Activated T-cell treated with anti-CD3 and anti-CD28 coated beads for 1 hour (primary cell): ENCODE measurements around the gene GRIA4.

Experiments
- DNase-seq: peaks from one replicate; pipeline ENCODE4 v3.0.0-alpha.2; 2020; ENCODE audit warnings: low read depth

Gene GRIA4

DNA sequence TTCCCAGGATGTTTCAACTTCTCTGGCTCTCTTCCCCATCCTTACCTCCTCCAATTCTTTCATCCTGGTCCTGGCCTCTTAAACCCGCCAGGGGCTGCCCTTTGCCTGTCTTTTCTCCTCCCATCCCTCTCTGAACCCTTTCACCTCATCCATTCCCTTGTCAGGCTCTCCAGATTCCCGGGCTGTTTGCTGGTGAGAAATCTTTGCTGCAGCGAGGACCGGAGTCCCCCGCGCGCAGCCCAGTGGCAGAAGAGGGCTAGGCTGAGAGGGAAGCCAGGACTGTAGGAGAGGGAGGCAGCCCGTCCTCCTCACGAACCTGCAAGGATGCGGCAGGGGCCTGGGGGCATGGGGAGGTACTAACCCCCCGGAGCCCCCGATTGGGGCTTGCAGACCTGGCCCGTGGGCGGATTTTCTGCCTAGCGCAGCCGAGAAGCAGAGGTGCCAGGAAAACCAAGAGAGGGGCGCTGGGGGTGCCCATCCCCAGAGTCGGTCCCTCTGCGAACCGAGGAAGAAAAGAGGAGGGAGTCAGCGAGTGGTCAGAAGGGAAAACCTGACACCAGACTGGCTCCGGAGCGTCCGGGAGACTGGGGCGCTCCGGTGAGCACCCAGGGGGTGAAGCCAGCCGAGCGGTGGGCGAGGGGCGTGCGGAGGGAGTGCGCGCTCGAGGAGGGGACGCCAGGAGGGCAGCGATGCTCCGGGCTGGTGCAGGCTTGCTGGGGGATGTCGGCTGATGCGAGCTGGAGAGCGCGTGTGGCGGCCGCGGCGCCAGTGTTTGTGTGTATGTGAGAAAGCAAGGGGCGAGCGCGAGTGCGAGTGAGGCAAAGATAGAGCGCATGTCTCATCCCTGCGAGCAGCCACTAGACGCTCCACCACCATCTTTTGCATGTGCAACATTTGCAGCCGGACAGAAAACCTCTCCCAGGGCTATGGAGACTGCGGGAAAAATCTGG, at the start of gene GRIA4:
TSS of gene GRIA4 (plus strand) at position 242 of the 950 bp plus-strand sequence. CDS start 925 bp downstream, outside the sequence.
- DNase-seq, result no peak

DNA sequence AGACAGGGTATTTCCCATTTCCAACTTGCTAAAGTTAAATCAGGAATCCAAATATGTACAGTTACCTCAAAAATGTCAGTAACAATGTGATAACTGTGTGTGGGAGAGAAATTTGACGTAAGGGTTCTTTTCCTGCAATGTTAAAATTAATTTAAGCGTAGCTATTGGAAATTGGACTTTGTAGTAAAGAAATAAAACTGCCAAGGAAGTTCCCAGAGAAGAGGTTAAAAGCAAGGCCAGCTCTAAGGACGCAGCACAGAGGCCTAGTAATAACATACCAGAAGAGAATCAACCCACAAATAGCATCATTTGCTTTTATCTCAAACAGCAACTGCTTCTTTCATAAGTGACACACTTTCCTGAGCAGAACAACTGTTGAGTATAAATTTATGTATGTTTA, 36.8 kb upstream of the GRIA4 start:
- DNase-seq, result no peak

DNA sequence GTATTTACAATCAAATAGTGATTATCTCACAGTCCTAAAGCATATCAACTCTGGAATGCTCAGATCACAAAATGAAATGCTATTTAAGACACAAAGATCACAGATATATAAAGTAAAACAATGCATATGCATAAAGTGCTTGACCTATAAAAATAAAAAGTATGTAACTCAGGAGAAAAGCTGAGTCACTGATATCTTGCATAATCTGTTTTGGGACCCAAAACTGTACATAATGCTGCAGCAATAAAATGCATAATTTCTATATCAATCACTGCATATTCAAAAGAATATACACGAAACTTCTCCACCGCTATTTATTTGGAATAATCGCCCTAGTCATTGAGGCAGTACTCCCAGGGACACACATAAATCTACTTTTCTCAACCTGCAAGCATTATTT, 34.9 kb upstream of the GRIA4 start:
- DNase-seq, result no peak

DNA sequence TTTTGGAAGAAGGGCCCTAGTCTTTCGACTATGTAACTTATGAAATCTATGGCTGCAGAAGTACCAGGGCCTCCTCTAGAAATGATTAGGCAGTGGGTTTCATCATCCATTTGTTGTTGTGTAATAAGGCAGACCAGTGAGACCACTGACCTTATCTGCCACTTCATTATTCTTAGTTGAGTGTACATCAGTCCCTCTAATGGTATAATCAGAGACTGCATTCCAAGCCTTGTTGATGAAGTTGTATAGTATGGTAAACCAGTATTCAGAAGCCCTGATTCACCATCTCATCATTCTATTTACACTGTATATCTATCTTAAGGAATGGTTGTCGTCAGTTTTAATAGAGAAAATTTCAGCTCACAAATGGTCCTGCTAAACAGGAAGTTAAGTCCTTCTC, 32.2 kb upstream of the GRIA4 start:
- DNase-seq, result no peak

DNA sequence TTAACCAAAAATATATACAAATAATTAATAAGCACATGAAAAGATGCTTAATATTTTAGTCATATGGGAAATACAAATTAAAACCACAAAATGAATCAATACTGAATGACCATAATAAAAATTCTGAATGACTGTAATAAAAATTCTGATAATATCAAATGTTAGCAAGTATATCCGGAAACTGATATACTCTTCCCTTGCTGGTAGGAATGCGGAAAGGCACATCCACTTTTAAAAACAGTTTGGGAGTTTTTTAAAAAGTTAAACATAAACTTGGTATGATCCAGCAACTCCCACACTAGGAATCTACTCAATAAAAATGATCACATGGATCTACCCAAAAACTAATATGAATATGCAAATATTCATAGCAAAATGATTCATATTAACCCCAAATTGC, 30.8 kb upstream of the GRIA4 start:
- no peak for DNase-seq

DNA sequence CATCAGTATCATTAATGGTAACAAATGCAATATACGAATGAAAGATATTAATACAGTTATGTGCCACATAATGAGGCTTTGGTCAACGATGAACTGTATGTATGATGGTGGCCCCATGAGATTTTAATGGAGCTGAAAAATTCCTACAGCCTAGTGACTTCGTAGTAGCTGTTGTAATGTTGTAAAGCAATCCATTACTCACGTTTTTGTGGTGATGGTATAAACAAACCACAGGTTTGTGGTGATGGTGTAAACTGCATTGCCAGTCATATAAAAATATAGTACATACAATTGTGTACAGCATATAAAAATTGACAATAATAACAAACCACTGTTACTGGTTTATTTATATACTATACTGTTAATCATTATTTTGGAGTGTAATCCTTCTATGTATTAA, 27.4 kb upstream of the GRIA4 start:
- no peak for DNase-seq

DNA sequence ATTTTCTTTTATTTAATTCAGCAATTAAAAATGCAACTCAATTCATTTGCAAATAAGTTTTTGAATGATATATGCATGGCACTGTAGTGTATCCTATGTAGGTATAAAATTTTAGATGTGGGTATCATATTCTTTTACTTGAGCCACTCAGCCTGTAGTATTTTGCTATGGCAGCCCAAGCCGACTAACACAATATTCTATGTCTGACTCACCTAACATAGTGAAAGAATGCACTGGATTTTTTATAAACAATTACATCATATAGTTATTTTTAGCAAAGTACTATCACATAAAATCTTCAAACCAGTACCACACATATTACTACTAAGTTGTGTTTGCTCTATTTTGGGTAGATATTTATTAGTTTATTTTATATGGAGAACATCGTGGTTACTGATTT, 21.9 kb upstream of the GRIA4 start:
- DNase-seq, result no peak

DNA sequence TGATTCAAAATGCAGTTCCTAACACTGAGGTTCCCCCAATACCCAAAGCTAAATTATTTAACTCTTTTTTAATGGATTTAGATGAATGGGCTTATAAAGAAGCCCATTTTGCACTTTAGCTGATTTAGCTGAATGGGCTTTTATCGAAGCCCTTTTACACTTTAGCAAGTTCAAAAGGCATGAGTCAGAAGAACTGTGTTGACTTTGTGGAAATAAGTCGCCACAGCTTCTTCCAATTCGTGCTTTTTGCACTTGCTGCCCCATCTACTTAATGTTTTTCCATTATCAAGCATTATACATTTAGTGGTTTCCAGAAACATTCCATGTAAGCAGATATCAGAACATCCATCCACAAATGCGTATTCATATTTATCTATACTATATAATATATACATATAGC, 20.5 kb upstream of the GRIA4 start:
- no peak for DNase-seq

DNA sequence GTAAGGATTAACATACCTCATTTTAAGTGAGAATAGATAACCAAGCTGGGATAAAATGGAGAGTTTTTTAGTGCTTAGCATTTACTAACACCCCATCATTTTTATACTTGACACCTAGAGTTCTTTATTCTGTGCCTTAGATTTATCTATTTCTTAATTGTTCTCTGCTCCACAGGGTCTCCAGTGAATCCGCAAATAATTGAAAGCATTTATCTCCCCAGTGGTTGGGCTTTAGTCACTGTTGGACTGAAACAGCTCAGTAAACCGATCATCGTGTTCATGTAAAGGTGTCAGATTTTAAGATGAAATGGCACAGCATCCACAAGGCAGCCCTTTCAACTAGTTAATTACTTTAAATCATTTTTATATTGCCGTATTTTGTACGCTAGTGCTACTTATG, 17.8 kb upstream of the GRIA4 start:
- DNase-seq, result no peak

DNA sequence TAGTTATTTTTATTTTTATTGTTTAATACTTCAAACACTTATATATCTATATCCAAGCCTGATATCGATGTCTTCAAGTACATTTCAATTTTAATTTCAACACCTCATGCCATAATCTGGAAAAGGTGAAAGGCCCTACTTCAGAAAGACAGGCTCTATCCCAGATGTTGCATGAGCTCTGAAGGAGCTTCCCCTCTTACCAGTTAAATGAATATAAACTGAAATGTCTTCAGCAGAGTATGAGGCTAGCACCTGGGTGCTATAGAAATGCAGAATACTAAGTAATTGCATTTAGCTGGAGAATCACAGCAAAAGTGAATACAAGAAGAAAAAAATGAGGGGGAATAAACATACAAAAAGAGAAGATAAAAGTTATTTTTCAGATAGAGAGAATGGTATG, 11.5 kb upstream of the GRIA4 start:
- DNase-seq, result no peak

DNA sequence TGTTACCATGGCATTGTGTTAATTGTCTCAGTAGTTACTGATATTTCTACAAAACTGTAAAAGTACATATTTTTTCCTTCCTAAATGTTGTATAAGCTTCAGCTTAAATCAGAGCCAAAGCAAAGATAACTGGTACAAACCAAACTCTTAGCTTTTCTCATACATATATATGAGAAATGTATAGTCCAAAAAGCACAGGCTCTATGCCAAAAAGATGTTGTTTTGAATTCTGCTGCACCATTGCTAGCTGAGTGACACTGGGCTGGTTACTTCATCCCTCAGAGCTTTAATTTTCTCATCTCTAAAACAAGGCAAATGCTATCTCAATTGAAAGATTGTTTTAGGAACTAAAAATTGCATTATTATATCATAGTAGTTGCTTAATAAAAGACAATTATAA, 6.7 kb upstream of the GRIA4 start:
- DNase-seq, result no peak

DNA sequence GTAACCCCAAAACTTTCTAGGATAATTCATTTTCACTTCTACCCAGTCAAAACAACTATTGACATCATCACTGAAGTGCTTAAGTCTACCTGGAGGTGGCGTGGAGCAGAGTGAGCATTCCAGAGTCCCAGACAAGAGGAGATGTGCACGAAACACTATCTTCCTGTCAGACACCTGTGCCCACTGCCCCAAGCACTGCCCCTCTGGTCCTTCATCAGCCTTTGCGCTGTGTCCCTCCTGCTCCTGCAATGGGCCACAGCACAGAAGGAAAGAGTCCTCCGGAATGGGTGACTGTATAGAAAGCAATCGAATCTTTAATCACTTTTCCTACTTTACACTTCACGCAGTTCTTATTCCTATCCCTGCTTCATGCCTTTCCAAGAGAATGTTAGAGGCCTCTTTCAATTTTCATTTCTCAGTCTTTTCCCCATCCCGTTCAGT, 512 bp upstream of the GRIA4 start:
- DNase-seq, result no peak

DNA sequence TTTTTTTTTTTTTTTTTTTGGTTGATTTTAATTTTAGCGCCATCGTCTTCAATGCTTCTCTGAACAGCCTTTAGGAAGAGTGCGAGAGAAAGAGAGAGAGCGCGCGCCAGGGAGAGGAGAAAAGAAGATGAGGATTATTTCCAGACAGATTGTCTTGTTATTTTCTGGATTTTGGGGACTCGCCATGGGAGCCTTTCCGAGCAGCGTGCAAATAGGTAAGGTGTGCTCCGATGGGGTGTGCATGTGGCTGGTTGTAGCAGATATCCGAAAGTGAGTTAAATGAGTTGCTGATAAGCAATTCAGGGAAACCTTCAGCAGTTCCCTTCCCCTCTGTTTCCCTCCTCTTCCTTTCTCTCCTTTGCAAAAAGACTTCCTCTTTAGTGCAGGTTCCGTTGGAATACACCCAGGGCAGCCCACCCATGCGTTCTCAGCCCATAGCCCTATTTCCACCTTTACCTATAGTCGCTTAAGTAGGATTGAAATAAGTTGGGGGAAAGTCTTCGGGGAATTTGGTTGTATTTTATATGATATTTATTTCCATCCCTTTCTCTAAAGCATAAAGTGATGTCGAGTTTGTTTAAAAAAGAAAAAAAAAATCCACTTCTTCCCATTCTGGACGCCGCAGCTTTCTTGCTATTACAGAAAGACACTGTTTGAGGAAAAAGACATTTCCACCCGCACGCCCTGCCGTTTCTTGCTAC, 1.1 kb downstream of the GRIA4 start:
- no peak for DNase-seq

DNA sequence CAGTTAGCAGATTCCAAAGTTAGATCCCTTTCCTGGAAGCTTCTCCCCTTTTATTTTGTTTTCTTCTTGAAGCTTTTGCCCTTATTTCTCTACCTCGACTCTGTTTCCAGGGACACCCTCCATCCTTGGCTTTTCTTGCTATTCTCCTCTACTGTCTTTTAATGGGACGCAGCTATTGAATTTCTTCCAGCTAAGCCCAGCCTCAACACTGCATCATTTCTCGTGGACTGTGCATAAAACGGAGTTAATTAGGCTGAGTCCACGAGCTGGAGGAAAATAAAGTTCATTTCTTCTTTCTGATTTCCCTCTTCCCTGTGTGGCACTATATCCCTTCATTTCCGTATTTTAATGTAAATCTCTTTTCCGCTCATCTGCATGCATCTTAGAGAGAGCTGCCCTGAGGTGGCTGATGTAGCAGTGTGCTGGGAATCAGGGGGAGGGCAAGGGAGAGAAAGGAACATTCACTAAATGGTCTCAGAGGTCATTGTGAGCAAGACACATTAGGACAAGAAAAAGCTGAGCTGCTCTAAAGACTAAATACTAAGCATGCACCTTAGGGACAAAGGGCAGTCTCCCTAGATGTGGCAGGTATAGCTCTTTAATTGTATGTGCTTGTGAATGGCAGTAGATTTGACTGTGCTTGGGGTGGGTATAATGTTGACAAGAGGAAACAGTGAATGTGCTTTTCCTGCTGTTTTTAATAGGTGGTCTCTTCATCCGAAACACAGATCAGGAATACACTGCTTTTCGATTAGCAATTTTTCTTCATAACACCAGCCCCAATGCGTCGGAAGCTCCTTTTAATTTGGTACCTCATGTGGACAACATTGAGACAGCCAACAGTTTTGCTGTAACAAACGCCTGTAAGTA, 1.9 kb downstream of the GRIA4 start:
- DNase-seq, result no peak

DNA sequence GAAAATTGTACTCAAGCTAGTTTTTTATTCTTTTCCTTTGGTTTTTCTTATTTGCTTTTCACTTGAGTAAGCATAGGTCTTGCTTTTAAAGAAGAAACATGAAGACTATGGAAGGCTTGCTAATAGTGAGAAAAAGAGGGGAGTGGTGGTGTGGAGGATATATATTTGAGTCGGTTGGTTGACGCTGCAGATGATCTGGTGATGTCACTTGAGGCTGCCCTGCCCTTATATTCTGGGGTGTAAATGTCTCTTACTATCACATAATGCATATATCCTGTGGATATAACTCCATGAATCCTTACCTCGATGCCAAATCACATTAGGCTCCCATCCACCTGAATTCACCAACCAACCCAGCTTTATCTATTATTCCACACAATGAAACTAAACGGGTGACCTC, 2.9 kb downstream of the GRIA4 start:
- DNase-seq, result no peak

DNA sequence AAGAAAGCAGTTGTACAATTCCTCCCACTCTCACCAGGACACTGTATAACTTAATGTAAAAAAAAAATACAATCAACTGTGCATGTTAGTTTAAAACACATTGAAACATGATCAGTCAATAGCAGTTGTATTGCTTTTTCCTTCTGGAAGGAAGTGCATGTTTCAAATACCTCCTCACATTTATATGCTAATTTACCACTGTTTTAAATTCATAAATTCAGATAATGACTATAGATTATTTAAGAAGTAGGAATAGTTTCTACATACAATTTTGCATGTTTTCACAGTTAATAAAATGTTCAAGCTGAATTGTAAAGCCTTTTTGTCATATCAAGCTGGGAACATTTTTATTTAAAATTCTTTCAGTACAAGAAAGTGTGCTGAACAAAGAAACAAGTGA, 3.3 kb downstream of the GRIA4 start:
- DNase-seq, result no peak

DNA sequence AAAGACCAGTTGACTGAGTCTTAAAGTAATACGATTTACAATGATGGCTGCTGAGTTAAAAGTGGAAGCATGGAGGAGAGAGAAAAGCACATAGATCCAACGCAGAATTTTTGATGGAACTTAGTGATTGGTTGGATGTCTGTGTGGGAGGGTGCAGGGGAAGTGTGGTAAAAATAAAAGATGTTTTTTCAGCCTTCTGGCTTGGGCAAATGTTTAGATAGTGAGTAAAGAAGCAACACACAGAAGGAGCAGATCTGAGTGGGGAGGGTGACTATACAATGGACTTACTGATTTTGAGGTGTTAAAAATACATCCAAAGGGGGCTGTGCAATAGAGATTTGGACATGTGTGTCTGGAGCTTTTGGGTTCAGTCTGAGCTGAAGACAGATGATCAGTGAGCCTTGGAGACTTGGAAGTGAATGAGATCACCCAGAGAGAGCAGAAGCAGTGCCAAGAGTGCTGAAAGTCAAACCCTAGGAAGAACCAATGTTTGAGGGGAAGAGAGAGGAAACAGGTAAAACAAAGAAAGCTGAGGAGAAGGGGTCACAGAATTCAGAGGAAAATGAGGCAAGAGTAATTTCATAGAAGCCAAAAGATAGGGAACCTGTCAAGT, 8.6 kb downstream of the GRIA4 start:
- DNase-seq, result no peak

DNA sequence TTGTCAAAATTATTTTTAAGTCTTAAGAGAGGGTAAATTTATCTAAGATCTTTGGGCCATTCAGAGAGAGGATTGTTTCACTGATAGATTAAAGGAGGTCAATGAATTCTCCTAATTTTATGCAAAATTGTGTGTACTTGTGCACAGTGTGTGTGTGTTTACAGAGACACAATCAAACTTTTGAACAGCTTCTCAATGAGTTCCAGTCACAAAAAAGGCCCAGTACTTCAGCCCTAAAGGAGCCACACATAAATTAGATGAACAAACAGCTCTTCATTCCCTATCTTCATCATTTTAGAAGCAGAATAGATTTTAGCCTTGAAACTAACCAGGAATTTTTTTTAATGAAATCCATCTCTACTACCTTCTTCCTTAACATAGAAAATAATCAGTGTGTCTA, 9.7 kb downstream of the GRIA4 start:
- no peak for DNase-seq

DNA sequence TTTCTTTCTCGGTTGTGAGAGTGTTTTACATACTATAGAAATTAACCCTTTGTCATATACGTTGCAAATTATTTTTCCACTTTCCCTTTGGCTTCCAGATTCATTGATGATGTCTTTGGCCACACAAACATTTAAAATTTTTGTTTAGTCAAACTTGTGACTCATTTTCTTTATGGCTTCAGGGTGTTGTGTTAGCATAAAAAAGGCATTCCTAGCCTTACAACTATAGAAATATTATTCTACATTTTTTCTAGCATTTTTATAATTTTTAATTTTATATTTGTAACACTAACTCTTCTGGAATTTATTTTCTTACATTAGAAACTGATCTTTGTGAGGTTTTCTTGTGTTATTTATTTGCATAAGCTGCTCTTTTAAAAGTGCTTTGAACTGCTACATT, 12.1 kb downstream of the GRIA4 start:
- no peak for DNase-seq

DNA sequence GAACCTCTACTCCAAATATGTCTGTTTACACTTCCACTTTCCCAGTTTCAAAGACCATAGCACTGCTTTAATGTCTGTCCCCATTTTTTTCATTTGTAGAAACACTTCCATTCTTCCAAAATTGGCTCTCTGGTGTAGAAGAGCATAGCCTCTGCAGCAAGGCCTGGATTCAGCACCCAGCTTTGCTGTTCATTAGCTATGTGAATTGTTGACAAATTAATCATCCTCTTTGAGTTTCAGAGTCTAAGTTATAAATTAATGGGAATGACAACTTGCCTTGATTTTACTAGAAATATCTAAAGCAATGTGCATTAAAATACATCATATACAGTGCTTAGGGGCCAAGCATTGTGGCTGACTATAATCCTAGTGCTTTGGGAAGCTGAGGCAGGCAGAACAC, 22.4 kb downstream of the GRIA4 start:
- no peak for DNase-seq

DNA sequence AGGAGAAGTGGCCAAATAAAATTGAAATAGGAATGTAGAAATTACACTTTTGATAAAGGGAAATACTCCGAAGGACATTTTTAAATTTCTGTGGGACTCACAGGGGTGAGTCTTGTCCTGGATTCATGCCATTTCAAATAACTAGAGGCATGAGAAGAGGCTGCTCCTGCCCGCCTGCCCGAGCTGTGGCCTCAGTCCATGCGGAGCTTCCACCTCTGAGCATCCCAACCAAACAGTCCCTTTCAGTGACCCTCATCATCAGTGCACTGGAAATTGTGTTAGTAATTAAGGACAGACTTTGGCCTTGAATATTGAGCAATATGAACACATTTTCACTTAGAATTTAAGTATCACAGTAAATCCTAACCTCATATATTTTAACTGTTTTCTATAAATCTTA, 25.6 kb downstream of the GRIA4 start:
- DNase-seq, result no peak

DNA sequence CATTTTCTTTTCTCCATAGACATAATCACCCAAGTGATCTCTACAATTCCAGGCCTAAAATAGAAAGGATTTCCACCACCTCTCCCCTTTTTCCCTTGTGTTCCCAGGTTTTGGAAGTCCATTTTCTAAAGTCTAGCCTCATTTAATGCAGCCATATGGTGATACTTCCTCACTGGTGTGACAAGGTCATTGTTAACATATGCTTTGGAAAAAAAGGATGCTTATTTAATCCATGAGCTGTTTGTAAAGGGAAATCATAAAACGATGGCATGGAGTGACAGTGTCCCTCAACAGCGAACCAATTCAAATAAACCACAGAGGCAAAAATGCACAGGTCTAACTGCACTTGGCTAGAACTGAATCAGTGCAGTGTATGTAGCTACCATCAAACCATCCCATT, 26.6 kb downstream of the GRIA4 start:
- DNase-seq, result no peak
